HL-60/S4 treated with retinoic acid at 250 ng/mL for 4 days and 3 days (cell line): ENCODE data around the gene SPON1.
"Not testable (repeated sequence)": the region's sequence is repeated elsewhere in the genome, so short reads cannot be mapped to it uniquely, and the experiment has no call there.

Experiments used
- in situ Hi-C: fragments of 300-500 bp; cut with MboI; formaldehyde crosslinking; loops from 2 replicates; pipeline ENCODE4 v1.7.0; 2022; ENCODE audit warnings: low sequenced_read_pairs

Gene SPON1

DNA sequence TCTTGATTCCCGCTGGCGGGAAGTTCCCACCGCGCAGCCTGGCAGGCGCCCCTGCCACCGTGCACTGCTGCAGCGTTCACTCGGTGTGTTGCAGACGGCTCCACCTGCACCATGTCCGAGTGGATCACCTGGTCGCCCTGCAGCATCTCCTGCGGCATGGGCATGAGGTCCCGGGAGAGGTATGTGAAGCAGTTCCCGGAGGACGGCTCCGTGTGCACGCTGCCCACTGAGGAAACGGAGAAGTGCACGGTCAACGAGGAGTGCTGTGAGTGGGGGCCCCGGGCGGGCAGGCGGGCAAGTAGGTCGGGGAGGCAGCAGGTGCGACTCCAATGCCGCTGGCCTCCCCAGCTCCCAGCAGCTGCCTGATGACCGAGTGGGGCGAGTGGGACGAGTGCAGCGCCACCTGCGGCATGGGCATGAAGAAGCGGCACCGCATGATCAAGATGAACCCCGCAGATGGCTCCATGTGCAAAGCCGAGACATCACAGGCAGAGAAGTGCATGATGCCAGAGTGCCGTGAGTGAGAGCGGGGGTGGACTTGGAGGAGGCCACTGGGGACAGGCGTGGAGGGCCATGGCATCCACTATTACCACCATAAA is 296.8 kb downstream of the SPON1 start:
- in situ Hi-C loops = no loop called here

DNA sequence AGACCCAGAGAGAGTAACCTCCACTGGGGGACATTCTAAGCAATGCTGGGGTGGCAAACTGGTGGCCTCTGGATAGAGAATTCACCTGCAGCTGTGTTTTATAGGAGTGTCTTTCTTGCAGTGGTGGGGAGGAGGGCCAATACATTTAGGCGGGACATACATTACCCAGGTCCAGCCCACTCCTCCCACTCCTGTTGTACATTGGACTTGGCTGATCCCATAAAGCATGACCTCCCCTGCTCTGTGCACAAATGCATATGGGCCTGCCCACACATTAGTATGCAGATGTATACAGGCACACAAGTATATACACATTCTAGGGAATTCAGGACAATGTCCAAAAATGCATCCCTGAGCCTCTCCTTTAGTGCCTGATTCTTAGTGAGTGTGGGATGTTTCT is 297.4 kb downstream of the SPON1 start:
- in situ Hi-C loops = no loop called here

DNA sequence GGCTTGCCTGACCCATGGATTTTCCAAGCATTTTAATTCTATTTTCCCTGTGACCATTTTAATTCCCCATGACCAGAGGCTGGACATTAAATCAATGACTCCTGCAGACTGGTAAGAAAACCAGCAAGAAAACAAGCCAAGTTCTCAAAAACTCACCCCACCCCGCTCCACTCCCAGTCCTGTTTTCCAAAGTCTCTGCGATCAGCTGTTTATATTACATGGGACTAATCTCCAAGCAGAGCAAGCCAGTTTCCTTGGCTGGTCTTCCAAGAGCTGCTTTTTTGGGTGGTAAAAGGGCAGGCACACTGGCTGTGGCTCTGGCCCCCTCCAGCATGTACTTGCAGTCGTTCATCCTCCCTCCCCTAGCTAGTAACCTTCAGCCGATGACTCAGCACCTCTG is 298.5 kb downstream of the SPON1 start:
- in situ Hi-C loops = no loop called here

DNA sequence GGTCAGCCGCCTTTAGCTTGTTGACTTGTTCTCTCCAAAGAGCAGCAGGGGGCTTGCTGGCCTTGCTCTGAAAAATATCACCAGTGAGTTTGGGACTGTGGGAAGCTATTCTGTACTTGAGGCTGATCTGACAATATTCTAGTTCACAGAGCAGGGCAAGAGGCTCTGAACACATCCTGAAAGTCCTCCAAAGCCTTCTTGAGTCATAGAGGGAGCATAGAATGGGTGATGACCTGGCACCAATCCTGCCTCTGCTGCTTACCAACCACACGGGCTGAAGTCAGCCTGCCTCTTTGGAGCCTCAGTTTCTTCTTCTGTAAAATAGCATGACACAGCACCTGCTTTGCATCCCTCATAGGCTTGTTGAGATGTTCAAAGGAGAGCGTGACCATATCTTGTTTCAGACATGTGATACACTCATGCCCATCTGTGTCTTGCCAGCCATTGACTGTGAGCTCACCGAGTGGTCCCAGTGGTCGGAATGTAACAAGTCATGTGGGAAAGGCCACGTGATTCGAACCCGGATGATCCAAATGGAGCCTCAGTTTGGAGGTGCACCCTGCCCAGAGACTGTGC is 299.8 kb downstream of the SPON1 start:
- in situ Hi-C loops = no loop called here

DNA sequence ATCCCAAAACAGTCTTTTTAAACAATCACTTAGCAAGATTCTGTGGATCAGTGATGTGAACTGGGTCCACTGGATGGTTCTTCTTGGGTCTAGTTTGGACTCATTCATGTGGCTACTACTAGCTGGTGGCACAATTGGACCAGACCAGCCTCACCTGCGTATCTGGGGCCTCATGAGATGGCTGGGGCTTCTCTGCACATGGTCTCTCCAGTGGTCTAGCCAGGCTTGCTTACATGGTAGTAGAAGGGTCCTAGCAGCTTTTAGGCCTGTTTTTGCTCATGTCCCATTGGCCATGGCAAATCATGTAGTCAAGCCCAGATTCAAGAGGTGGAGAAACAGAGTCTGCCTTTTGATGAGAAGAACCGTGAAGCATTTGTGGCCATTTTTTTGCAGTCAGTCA is 302.4 kb downstream of the SPON1 start:
- in situ Hi-C loops = no loop called here

DNA sequence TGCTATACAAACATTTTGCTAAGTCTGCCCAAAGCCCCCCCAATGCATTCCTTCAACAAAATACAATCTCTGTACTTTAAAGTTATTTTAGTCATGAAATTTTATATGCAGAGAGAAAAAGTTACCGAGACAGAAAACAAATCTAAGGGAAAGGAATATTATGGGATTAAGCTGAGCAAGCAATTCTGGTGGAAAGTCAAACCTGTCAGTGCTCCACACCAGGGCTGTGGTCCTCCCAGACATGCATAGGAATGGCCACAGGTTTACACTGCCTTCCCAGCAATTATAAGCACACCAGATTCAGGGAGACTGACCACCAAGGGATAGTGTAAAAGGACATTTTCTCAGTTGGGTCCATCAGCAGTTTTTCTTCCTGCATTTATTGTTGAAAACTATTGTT is 304.1 kb downstream of the SPON1 start:
- in situ Hi-C loops = no loop called here

DNA sequence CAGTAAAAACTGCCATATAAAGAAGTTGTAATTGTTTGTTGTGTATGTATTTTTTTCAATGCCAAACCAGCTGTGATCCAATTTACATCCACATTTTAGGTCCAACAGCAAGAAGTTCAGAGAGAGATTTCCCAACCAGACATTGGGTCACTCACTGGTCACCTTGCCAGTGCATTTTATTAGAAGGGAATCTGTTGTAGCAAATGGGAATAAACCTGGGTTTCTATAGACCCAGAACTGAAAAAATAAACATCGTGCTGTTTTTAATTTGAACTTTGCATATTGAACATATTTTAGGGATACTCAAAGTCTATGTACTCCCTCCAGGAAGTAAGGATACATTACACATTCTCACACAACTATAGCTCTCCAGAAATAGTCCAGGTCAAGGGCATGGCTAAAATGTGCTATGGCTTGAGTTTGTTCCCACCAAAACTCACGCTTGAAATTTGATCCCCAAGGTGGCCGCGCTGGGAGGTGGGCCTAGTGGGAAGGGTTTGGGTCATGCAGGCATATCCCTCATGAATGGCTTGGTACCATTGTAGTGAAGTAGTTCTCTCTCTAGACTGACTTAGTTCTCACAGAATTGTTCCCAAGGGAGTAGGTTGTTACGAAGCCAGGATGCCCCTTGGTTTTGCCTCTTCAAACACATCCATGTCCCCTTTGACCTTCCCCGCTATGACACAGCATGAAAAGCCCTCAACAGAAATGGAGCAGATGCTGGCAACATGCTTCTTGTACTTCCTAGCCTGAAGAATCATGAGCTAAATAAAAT is 305.5 kb downstream of the SPON1 start:
- in situ Hi-C loops = no loop called here

DNA sequence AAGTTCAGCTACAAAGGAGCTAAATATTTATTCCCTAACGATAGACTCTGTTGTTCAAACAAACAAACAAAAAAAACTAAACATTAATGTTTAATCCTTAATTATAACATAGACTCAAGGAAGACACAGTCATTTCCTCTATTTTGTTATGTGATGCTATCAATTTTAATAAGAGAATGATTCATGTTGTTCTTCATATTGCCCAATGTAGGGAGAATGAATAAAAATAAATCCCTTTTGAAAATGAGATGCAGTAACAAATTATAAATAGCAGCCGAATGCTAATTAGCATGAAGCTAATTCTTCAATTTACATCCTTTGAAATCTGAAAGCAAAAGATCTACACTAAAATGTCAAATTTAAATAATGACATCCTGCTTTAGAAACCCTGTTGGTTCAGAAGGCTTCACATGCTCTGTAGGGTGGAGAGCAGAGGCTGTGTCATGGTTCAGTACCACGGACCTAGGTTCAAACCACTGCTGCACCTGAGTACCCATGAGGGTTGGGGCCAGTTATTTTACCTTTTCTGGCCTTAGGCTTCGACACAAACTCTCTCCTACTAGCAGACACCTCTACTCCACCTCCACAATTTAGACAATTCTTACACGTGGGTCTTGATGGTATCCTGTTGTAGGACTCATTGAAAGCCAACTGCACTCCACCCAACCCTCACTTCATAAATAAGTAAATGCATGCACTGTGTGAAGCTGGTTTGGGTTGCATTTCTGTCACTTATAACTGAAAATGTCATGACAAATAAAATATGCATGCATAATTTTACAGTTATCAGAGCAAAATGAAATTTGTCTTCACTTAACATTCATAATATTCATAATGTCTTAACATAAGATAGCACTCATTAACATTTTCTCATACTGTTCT is 307.4 kb downstream of the SPON1 start:
- in situ Hi-C loops = no loop called here

DNA sequence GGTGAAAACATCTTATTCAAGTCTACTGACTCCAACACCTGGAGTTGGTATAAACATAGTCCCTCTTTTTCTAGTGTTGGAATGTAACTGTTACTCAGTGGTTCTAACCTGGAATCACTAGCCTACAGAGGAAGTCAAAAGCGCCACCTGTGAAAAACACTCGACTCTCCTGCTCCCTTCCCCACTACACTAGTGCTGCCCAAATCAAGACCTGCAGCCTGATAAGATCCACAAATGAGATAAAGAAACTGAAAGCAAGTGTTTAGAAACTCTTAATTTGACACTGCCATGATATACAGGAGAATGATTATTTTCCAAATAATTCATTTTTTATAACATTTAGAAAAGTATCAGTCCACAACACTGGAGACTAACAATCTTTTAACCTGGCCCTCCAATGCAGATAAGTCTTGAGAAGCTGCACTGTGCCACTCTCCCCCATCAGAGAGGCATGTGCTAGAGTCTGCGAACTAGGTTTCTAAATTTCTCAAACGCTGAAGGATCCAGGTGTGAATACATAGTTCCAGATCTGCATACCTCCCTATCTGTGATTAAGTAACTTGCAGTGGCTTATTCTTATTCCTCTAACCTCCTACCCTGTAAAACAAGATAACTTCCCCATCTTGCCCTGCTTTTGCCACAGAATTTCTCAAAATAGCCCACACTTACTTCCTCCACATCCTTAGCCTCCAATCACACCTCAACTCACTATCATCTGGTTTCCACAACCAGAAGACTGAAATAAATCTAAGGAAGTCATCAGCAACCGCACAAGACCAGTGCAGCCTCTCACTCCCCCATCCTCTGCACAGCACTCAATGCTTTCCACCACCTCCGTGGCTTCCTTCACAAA is 308.4 kb downstream of the SPON1 start:
- in situ Hi-C loops = no loop called here

DNA sequence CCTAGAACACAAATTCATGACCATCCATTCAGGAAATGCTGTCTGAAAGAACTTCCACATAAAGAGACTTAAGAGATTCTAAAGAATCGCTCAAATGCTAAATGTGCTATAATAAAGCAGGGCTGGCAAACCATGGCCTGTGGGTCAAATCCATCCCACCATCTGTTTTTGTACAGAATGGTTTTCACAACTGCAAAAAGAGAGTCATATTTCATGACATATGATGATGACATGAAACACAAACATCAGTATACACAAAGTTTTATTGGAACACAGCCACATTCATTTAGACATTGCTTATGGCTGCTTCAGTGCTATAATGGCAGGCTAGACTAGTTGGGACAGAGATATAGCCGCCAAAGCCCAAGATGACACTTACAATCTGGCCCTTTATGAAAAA is 311.4 kb downstream of the SPON1 start:
- in situ Hi-C loops = no loop called here

DNA sequence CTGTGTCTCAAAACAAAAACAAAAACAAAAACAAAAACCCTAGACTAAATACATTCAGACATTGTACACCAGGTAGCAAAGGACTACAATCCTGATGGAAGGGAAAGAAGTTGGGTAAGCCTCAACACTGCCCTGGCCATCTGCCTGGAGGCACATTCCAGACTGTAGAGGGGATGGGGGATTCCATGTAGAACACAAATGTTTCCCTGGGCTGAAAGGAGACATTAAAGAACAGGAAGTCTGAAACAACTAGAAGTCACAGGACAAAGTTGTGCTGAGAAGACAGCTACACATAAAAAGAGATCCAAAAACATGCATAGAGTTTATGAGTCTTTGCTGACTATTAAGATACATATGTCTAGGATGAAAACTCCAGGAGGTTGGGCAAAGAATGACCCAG is 312.6 kb downstream of the SPON1 start:
- in situ Hi-C loops = no loop called here

DNA sequence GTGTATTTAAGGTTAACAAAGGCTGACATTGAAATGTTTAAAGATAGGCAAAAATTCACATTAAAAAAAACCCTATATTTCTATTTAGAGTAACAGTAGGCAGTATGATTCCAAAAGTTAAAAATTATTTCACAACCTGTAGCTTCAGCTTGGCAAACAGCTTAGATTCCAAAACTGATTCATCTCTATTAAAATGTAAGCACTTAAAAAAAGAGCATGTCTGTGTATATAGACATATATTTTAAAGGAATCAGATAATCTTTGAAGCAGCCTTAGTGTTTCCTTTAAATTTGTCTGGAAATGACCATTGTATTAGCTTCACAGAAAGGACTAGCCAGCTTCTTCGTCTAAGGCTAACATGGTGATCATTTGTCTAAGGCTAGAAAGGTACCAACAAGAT is 316.3 kb downstream of the SPON1 start:
- in situ Hi-C loops = not testable (repeated sequence)

DNA sequence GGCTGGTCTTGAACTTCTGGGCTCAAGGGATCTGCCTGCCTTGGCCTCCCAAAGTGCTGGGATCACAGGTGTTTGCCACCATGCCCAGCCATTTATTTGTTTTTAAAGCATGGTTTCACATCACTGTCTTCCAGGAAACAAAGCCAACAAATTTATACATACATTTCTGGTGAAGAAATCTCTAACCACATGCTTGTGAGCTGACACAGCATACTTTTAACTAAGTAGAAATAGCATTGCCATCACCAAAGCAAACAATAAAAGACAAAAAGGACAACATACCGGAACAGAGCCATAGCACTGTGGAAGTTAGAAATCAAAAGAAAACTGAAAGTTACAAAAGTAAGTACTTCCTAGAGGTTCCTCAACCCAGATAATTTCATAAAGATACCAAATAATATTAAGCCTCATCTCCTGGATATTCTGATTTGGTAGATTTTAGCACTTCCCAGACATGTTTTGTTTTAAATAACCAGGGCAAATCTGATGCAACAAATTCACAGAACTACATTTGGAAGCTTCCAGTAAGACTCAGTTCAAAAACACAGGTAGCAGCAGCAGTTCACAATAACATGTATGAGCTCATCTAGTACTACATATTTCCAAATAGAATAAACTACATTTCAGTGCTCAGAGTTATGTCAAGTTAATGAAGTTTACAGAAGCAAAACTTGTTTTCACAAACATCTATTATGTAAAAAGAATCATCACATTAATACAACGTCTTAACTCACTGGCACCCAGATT is 325.8 kb downstream of the SPON1 start:
- in situ Hi-C loops = no loop called here

DNA sequence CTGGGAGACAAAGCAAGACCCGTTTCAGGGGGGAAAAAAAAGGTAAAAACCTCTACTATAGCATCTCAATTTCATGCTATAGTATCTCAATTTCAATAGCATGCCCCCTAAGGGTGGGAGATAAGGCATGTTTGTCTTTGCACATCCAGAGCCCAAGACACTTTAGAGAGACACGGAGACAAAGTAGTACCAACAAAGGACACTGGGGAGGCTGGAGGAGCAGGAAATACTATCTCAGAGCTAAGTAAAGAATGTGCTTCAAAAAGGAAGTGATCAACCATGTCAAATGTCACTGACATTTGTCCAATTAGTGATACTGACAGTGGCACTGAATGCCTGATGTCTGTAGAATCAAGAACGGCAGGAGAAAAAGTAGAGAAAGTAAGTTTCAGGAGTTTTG is 327.9 kb downstream of the SPON1 start:
- in situ Hi-C loops = no loop called here

DNA sequence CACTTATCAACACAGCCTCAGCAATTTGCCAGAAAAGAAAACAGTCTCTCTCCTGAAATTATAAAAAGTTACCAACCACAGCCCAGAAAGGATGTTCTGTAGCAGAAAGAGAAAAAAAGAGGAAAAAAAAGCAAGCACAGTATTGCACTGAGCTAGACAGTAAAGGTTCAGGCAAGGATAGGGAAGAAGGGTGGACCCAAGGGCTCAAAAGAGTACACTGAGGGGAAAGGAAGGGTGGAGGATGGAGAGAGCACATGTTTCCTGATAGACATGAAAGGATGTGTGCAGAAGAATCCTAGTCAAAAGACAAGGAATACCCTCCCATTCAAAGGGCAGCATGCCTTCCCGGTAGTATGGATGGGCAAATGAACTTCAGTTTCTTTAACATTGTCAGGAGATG is 337.4 kb downstream of the SPON1 start:
- in situ Hi-C loops = no loop called here

DNA sequence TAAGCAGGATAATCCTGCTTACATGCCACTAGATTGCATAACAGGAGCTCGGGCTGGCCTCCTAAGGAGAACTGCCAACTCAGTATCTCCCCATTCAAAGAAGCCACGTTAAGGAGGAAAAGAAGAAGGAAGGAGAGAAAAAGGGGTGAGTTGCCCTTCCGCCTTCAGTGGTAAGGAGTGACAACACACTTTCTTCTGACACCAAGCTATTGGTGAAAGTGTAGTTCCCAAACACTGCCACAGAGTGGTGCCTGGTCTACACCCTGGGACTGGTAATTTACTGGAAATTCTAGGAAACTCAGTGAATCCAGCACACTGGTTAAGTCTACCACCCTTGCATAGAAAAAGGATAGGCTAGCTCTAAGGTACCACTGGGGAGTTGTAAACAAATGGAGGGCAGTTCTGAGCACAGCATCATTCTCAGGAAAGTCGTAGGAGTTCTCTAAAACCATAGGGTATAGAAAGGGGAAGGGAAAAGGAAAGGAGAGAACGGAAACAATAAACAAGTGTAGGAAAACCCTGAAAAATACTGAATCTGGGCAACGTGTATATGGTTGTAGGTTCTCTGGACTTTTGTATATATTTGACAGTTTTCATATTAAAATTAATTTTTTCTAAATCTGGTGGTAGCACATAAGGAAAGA is 338.3 kb downstream of the SPON1 start:
- in situ Hi-C loops = no loop called here

DNA sequence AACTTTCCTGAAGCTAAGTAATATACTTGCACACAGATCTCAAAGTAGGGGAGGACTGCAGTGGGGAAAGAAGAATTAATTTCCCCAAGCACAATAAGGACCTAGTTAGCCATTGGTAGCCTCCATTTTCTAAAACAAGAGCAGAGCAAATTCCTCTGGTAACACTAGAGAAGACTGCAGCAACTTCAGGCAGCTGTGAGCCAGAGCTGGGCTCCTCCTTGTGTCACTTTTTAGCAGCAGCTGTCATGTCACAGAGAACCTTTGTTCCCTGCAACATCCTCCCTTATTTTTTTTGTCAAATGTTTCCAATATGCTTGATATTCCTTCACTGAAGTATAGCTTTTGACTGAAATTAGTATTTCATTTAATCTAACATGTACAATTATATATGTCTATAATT is 342.1 kb downstream of the SPON1 start:
- in situ Hi-C loops = no loop called here

DNA sequence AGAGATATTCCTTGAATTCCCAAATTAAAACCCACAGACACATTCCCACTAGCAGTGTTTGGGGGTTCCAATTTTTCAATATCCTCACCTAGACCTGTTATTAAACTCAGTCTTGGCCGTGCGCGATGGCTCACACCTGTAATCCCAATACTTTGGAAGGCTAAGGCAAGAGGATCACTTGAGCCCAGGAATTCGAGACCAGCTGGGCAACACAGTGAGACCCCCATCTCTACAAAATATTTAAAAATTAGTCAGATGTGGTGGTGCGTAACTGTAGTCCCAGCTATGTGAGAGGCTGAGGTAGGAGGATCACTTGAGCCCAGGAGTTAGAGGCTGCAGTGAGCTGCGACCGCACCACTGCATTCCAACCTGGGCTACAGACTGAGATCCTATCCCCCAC is 343.1 kb downstream of the SPON1 start:
- in situ Hi-C loops = no loop called here

DNA sequence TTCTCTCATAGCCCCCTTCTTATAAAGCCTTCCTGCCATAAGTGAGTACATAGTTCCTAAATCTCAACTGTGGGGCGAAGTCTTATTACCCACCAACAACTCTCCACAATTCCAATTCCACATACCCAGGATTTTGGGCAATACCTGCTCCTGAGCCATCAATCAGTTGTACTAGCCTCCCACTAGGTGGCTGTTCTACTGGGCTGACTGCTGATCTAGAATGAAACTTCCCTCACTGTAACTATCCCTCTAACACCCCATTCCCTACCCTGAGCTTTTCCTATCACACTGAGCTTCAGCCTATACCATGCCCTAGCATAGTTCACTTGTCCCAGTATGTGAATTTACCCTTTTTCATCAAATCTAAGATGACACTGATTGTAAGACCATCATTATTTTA is 344.0 kb downstream of the SPON1 start:
- in situ Hi-C loops = no loop called here
